GM18505 (cell line): ENCODE data around the gene SPOCK1.
"Not testable (repeated sequence)": the region's sequence is repeated elsewhere in the genome, so short reads cannot be mapped to it uniquely, and the experiment has no call there.

Experiments
- ATAC-seq: cut with Tn5 transposase; IDR thresholded peaks from one replicate; pipeline ENCODE4 v1.9.1; 2021; ENCODE audit not compliant: unreplicated experiment
- POLR2A ChIP-seq: IDR thresholded peaks from 4 replicates; pipeline ENCODE4 v1.6.1; 2011; ENCODE audit warnings: borderline replicate concordance; ENCODE audit not compliant: insufficient read depth, insufficient read length; ENCODE audit errors: extremely low read depth

Gene SPOCK1

GRCh38 chr5:137392261-137392660, 106.9 kb downstream of the SPOCK1 start:
- ATAC-seq: no peak

GRCh38 chr5:137391044-137391443, 108.1 kb downstream of the SPOCK1 start:
- not testable (repeated sequence) for ATAC-seq

More at GRCh38 chr5:137392261-137392660, 106.9 kb downstream of the SPOCK1 start:
- TF ChIP-seq POLR2A: no peak

GRCh38 chr5:137389042-137389441, 110.1 kb downstream of the SPOCK1 start:
- TF ChIP-seq POLR2A: no peak
- no peak for ATAC-seq

GRCh38 chr5:137385064-137385463, 114.1 kb downstream of the SPOCK1 start:
- no peak for ATAC-seq
- TF ChIP-seq POLR2A: no peak

- TF ChIP-seq POLR2A: no peak
- ATAC-seq: no peak
Measured at GRCh38 chr5:137383909-137384308, 115.2 kb downstream of the SPOCK1 start.

GRCh38 chr5:137381555-137381954, 117.6 kb downstream of the SPOCK1 start:
- no peak for ATAC-seq
- no peak for TF ChIP-seq POLR2A

GRCh38 chr5:137379555-137380286, 119.4 kb downstream of the SPOCK1 start:
- no peak for ATAC-seq
- no peak for TF ChIP-seq POLR2A

- TF ChIP-seq POLR2A: no peak
- ATAC-seq: no peak
Measured at GRCh38 chr5:137375741-137376526, 123.2 kb downstream of the SPOCK1 start.

GRCh38 chr5:137374110-137374714, 124.9 kb downstream of the SPOCK1 start:
- no peak for TF ChIP-seq POLR2A
- ATAC-seq: no peak

GRCh38 chr5:137372773-137373160, 126.4 kb downstream of the SPOCK1 start:
- no peak for ATAC-seq
- TF ChIP-seq POLR2A: no peak

GRCh38 chr5:137372016-137372772, 126.9 kb downstream of the SPOCK1 start:
- ATAC-seq: no peak
- no peak for TF ChIP-seq POLR2A

GRCh38 chr5:137370096-137371071, 128.7 kb downstream of the SPOCK1 start:
- no peak for ATAC-seq
- TF ChIP-seq POLR2A: no peak
